NCI-H446 treated with DMSO at 0.1 percent for 48 hours (cell line): ENCODE data around the gene FKBP8.
"Not testable (repeated sequence)": the region's sequence is repeated elsewhere in the genome, so short reads cannot be mapped to it uniquely, and the experiment has no call there.

ENCODE experiments used
- DNase-seq: peaks from one replicate; lab custom pipeline; 2025; lab: John Stamatoyannopoulos, UW

The FKBP8 gene

DNA sequence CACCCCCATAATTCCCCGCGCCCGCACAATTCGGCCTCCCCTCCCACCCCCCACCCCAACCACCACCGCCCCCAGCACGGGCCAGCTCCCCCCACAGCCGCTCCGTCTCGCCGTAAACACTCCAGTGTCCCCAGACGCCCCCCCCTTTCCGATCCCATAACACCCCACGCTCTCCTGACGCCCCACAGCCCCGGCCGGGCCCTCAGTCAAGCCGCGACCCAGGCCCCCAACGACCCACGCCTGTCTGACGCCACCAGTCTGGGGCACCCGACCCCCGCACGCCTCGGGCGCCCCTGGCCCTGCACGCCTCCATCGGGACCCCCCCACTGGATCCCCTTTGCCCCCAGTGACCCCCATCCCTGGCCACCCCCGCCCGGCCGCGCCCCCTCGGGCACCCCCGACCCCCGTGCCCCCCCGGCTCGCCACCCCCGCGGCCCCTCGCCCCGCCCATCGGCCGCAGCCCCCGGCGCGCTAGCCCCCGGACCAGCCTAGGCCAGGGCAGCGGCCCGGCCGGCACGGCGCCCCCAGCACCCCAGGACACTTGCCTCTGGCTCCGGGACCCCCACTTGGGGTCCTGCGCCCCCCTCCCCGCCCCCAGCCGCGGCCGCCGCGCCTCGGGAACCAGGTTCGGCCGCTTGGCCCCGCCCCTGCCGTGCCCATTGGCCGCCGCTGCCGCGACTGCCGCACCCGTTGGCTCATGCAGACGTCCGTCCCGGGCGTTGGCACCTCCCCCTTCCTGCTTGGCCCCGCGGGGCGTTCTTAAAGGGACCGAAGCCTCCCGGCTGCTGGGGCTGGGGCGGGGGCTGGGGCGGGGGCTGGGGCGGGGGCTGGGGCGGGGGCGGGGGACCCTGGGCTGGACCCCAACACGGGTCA is at the start of gene FKBP8:
TSS of gene FKBP8 (minus strand) at position 633 of the 873 bp plus-strand sequence. CDS start 1,603 bp downstream, outside the sequence.
- DNase-seq, result peak; percentile 74

DNA sequence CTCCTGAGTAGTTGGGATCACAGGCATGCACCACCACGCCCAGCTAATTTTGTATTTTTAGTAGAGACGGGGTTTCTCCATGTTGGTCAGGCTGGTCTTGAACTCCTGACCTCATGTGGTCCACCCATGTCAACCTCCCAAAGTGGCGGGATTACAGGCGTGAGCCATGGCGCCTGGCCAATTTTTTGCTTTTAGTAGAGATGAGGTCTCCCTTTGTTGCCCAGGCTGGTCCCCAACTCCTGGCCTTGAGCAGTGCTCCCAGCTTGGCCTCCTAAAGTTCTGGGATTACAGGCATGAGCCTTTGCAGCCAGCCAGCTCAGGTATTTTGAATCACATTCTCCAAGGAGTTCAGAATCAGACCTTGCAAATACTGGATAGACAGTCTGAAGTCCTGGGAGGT is 49.4 kb upstream of the FKBP8 start:
- not testable (repeated sequence) for DNase-seq

- no peak for DNase-seq
Observed at GRCh38 chr19:18591735-18592385, 48.5 kb upstream of the FKBP8 start.

GRCh38 chr19:18590273-18591272 is 47.2 kb upstream of the FKBP8 start:
- DNase-seq, result peak; percentile 51

GRCh38 chr19:18589380-18590272 is 46.3 kb upstream of the FKBP8 start:
- peak; percentile 70 for DNase-seq

DNA sequence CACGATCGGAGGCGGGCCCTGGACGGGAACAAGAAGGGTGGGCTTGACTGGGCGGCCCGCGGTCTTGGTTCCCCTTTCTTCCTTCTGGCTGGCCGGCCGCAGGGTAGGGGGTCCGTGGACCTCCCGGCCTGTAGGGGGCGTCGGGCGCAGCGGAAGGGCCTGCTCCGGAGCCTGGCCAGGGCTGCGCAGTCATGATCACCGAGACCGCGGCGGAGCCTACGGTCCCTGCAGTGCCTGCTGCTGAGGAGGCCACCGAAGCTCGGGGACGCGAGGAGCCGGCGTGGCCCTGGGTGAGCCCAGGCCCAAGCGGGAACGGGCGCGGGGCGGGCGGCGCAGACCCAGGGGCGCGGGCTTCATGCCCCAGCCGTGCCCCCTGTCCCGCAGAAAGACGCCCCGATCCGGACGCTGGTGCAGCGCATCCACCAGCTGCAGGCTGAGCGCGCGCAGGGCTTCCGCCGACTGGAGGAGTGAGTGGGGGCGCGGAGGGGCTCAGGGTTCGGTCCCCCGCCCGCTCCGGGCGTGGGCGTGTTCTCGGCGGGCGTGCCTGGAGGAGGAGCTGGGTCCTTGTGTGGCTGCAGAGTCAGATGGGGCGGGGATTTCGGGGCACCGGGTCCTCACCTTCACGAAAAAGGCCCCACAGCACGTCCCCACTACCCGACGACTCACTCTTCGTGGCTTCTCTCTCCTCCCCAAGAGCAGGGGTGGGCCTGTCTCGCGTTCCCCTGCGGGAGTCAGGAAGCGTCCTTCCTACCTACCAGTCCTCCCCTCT is 45.4 kb upstream of the FKBP8 start, which contains the start of gene REX1BD:
TSS of gene REX1BD (plus strand) at position 188 of the 769 bp plus-strand sequence. CDS start at position 192, 4 bp downstream.
- peak; percentile 61 for DNase-seq

DNA sequence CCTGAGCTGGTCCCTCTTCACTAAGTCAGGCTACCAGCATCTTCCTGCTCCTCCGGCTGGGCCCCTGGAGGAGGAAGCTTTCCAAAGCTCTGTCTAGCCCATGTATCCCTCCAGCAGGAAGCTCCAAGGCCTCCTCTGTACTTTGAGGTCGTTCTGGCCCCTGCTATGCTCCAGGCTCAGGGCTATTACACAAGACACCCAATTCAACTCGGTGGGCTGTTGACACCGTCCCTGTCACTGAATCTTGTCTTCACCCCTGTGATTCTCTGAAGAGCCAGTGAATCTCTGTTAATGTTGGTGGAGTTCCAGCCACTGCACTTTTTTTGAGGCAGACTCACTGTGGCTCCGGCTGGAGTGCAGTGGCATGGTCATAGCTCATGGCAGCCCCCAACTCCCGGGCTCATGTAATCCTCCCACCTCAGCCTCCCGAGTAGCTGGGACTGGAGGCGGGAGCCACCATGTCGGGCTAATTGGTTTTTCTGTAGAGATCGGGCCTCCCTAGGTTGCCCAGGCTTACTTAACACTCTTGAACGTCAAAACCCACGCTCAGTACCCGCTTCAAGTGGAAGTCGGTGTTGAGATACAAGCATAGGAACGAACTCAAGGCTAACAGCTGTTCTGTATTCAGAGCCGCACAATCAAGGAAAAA is 44.7 kb upstream of the FKBP8 start:
- no peak for DNase-seq

DNA sequence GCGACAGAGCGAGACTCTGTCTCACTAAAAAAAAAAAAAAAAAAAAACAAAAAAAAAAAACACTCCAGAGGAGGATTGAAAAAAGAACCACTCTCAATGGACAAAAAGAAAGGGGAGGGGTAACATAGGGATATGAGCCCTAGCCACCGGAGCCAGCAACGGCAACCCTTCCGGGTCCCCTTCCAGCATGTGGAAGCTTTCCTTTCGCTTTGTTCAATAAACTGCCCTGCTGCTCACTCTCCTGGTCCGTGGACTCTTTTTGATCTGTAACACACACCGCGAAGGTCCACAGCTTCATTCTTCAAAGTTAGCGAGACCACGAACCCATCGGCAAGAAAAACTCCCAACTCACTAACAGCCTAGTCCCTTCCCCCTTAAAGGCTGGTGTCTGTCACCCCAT is 44.2 kb upstream of the FKBP8 start:
- no peak for DNase-seq

DNA sequence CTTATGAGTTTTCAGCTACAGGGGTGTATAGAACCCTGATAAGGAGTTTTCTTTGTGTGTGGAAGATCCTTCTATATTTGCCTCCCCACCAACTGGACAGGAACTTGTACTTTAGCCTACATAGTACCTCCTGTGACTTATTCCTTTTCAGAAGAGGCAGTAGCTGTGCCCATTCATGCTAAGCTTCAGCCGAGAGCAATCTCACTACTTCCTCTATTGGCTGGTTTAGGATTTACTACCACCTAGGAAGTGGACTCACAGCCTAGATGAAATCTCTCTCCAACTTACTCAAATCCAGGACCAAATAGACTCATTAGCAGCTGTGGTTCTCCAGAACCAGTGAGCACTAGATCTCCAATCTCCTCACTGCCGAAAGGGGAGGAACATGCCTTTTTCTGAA is 42.9 kb upstream of the FKBP8 start:
- no peak for DNase-seq

DNA sequence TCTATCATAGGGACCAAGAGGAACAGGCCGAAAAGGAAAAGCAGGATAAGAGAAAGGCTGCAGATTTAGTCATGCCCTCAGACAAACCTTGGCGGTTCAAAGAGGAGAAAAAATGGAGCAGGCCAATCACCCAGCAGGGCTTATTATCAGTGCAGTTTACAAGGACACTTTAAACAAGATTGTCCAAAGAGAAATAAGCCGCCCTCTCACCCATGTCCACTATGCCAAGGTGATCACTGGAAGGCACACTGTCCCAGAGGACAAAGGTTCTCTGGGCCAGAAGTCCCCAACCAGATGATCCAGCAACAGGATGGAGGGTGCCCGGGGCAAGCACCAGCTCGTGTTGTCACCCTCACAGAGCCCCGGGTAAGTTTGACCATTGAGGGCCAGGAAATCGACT is 36.9 kb upstream of the FKBP8 start:
- DNase-seq, result no peak

- no peak for DNase-seq
Observed at GRCh38 chr19:18577365-18577914, 34.1 kb upstream of the FKBP8 start.

DNA sequence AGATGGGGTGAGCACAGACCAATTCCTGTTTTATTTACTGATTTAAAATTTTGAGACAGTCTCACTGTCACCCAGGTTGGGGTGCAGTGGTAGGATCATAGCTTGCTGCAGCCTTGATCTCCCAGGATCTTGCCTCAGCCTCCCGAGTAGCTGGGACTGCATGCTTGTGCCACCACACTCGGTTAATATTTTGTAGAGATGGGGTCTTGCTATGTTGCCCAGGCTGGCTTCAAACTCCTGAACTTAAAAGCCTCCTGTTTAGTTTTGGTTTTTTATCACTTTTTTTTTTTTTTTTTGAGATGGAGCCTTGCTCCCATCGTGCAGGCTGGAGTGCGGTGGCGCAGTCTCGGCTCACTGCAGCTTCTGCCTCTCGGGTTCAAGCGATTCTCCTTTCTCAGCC is 33.0 kb upstream of the FKBP8 start:
- no peak for DNase-seq

DNA sequence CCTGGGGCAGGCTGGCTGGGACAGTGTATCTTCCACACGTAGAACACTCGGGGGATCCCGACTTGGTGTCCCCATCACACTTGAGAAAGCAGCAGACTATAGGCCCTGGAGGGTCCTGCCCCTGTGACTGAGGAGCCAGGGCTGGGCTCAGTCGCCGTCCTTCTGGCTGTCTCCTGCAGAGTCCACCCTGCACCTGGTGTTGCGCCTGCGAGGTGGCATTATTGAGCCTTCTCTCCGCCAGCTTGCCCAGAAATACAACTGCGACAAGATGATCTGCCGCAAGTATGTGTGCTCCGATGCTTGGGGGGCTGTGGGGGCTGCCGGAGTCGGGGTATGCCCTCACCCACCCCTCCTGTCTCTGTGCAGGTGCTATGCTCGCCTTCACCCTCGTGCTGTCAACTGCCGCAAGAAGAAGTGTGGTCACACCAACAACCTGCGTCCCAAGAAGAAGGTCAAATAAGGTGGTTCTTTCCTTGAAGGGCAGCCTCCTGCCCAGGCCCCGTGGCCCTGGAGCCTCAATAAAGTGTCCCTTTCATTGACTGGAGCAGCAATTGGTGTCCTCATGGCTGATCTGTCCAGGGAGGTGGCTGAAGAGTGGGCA is 31.4 kb upstream of the FKBP8 start:
- DNase-seq, result no peak

DNA sequence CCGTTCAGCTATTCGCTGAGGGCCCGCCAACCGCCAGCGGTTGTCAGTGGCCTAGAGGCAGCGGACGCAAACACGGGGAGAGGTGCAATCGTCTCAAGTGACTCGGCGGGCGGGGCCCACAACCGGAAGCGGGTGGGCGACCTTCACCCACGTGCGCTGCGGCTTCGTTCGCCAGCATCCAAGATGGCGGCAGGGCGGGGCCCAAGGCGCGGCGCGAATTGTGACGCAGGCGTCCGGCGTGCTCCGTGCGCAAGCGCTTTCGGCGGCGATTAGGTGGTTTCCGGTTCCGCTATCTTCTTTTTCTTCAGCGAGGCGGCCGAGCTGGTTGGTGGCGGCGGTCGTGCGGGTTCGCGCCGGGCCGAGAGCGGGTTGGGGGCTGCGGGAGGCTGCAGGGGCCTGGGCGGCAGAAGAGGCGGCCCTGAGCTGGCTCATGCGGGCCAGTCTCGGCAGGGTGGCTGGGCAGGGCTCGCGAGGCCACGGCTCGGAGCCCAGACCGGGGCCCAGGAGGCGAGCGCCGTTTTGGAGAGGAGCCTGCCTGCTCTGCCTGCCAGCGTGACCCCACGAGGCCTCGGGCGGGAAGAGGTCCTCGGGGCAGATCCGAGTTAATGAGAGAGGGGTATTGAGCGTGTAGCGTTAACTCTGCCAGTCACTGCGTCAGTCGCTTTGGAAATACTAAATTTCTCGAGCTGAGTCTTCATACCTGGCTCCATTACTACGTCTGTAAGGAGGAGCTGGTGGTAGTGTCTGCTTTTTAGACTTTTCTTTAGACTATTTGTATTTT is 28.4 kb upstream of the FKBP8 start, which contains the start of gene UBA52:
TSS of gene UBA52 (plus strand) at position 294 of the 781 bp plus-strand sequence. CDS start 1,444 bp downstream, outside the sequence.
- DNase-seq, result peak; percentile 96

DNA sequence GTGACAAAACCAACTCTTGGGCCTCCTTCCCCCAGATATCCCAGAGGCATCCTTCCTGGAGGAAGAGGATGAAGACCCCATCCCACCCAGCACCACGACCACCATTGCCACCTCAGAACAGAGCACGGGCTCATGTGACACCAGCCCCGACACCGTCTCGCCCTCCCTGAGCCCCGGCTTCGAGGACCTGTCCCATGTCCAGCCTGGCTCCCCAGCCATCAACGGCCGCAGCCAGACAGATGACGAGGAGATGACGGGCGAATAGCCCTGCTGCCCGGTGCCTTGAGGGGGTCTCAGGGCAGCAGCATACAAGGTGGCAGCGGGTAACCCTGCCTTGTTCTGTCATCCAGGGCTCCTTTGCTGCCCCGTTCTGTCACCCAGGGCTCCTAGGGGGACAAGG is 25.0 kb upstream of the FKBP8 start:
- no peak for DNase-seq

DNA sequence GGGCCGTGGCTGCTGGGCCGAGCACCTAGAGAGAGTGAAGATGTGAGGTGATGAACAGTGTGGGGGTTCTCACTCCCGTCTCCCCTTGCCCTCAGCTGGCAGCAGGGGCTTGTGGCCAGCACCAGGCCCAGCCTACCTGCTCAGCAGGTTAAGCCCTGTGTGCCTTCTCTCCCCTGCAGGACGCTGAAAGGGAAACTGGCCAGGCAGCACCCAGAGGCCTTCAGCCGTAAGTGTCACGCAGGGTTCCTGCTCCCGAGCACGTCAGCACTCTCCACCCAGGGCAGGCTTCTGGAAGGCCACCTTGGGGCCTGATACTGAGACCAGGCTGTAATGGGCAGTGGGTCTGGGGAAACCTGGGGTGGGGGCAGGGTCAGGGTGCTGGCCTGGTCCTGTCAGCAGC is 23.6 kb upstream of the FKBP8 start:
- DNase-seq, result no peak

DNA sequence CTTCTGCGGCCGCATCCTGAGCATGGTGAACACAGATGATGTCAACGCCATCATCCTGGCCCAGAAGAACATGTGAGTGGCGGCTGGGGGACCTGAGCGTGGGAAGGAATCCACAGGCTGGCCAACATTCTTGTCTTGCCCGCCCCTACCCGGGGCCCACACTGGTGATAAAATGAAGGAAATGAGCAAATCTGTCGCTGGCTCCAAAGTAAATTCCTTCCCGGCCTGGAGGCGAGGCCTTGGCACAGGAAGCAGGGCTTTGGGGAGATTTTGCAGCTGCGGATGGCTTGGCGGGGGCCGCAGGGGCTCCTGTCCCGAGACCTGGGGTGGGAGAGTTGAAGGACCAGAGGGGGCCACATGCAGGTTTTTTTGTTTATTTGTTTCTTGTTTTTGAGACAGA is 18.7 kb upstream of the FKBP8 start:
- DNase-seq, result no peak

- DNase-seq, result no peak
Observed at GRCh38 chr19:18559685-18560084, 16.3 kb upstream of the FKBP8 start.
